ENCODE results near the gene AQP9.
"Not testable (repeated sequence)": the region's sequence is repeated elsewhere in the genome, so short reads cannot be mapped to it uniquely, and the experiment has no call there.

The AQP9 gene

DNA sequence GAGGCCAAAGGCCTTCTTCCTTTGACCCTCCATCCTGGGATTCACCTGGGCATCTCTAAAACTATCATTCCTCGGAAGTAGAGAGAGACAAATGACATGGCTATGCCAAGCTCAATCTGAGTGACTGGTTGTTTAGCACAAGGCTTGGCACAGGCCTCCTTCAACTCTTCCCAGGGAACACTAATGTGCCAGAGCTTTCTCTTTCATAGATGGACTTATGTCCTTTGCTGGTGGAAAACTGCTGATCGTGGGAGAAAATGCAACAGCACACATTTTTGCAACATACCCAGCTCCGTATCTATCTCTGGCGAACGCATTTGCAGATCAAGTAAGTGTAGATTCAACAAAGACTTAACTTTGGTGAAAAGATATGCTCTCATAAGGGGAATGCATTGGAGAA, 36.5 kb downstream of the AQP9 start:
- no peak for DNase-seq
- intact Hi-C loops (cut with DNase I) = no loop called here

DNA sequence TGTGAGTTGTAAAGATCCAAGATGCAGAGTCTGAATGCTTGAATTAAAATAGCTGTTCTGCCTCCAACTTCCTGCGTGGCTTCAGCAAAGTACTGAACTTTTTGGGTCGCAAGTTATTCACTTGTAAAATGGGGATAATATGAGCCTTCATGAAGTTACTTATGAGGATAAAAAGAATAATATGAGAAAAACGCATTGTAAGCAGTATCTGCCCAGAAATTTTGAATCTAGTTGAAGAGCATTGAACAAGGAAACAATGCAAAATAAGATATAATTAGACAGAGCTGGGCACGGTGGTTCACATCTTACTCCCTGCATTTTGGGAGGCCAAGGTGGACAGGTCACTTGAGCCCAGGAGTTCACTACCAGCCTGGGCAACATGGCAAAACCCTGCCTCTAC, 37.8 kb downstream of the AQP9 start:
- intact Hi-C loops (cut with DNase I) = no loop called here
- no peak for DNase-seq

DNA sequence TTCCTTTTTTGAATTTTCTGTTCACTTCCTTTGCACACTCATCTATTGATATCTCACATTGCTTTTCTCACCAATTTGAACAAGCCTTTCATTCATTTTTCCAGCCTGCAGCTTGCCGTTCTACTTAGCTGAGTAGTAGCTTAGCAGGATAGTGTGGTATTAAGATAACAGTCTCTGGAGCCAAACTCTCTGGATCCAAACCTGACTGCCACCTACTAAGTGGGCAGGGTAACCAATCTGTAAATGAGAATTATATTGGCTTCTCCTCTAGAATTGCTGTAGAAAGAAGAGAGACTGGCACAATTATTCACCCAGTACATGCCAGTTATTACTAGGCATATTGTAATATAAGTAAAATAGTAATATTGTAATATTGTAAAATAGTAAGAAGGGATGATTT, 40.5 kb downstream of the AQP9 start:
- intact Hi-C loops (cut with DNase I) = no loop called here
- no peak for DNase-seq

DNA sequence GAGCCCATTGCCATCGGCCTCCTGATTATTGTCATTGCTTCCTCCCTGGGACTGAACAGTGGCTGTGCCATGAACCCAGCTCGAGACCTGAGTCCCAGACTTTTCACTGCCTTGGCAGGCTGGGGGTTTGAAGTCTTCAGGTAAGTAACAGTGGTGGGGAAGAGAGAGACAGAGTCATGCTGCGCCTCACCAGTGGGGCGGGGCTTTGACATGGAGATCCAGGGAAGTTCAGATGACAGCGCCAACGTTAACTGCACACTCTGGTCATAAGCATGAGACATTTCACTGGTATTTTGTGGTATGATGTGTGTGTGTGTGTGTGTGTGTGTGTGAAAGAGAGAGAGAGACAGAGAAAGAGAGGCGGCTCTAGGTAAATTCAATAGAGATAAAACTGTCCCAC, 41.0 kb downstream of the AQP9 start:
- intact Hi-C loops (cut with DNase I) = no loop called here

DNA sequence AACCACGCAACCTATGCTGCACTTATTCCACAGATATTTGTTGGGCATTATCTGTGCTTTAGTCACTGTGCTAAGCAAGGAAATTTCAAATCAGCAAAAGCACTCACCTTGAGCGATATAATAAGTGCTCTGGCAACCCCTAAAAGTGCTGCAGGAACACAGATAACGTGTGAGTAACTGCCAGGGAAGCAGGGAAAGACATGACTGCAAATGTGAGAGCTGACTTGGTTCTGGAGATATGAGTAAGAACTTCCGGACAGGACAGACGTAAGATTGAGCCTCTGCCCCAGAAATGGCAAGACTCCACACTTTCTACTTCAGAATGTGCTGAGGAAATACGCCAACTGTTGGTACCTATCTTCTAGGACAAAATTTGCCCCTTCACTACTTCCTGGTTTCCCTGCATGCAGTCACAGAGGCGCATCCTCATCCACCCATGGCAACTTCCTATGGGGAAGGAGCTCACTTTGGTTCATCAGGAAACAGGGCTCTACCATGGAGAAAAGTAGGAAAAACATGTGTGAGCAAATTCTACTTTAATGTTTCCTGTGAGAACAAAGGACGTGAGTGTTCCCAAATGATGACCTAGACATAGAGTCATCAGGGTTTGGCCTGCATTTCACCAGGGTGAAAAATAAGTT, 41.7 kb downstream of the AQP9 start:
- DNase-seq = no peak
- intact Hi-C loops (cut with DNase I) = no loop called here

More for the DNA sequence above, 41.0 kb downstream of the AQP9 start:
- no peak for DNase-seq

DNA sequence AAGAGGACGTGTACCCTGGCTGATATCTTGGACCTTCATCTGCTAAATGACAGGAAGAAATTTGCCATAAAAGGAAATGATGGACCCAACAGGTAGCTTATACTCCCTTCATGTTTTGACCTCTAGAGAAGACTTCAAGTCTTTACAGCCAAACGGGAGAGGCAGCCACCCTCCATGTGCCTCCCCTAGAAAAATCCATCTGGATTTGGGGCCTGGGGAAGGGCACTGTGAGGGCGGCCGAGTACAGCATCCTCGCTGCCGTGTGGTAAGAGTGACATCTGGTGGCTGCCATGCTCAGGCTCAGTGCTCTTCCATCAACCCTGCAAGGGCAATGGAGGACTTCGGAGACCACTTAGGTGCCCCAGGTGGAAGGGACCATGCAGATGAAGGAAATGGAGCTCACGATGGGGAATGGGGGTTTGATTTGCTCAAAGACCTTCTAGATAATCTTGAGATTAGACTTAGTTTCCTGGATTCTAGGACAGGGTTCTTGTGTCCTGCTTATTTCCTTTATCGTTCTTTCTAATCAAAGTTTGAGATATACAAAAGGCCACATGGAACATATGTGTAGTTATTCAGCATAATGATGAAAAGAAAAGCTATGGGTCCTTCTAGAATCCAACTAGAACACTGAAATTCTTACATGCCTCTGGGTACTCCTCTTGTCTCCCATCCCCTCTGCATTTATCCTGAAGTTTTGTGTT, 44.4 kb downstream of the AQP9 start:
- intact Hi-C loops (cut with DNase I) = no loop called here
- DNase-seq = peak in 41 of 42 donors; percentile 34 to 81 (median 64)

DNA sequence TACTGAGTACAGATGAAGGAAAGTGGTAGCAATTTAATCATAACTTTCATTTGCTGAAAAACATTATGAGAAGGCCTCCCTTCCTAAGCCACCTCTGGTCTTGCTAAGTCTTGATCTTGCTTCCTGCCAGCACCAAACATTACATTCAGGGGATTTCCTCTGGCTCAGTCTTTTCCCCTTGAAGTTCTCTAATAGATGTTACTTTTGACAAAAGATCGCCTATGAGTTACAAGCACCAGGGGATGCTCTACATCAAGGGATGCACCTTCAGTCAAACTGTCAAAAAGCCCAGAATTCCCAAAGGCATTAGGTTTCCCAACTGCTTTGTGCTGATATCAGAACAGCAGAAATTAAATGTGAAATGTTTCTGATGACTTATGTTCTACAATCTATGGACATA, 47.3 kb downstream of the AQP9 start:
- intact Hi-C loops (cut with DNase I) = no loop called here
- DNase-seq = no peak

DNA sequence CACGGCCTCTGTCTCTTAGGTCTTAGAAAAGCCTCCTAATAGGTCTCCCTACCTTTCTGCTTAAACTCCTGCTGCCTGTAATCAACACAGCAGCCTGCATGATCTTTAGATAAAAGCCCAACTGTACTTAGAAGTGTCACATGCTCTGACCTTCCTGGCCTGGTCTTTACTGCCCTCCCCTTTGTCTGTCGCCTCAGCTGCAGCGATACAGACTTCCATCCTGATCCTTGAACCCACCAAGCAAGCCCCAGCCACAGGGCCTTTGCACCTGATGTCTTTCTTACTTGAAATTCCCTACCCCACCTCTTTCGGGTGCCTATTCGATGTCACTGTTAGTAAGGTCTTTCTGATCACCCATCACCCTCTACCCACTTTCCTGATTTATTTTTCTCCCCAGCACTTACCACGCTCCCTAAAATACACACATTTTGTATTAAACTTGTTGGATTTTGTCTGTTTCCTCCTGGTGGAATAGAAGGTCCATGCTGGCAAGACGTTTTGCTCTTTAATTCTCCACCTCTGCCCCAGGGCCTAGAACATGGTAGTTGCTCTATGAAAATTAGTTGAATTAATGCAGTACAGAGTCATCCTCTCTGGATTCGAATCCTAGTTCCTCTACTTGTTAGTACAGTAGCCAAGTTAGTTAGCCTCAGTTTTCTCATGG, 51.1 kb downstream of the AQP9 start:
- intact Hi-C loops (cut with DNase I) = no loop called here

DNA sequence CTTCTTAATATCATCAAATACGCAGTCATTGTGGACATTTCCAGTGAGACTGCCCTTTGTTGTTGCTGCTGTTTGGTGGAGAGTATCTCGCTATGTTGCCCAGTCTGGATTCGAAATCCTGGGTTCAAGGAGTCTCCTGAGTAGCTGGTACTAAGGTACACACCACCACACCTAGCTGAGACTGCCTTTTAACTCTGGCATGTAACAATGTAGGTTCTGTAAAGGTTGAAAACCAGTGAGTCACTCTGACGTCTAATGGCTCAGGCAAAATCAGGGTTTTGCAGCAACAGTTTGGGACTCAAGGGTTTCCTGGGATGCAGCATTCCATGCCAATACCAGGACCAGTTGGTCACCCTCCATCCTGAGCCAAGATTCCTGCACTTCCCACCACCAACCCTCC, 52.2 kb downstream of the AQP9 start:
- no peak for DNase-seq
- intact Hi-C loops (cut with DNase I) = no loop called here

More for the DNA sequence above, 51.1 kb downstream of the AQP9 start:
- no peak for DNase-seq

DNA sequence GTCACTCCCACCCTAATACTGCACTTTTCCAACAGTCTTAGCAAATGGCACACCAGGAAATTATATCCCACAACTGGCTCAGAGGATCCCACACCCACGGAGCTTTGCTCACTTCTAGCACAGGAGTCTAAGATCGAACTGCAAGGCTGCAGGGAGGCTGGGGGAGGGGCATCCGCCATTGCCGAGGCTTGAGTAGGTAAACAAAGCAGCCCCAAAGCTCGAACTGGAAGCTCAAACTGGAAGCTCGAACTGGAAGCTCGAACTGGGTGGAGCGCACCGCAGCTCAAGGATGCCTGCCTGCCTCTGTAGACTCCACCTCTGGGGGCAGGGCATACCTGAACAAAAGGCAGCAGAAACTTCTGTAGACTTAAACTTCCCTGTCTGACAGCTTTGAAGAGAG, 55.5 kb downstream of the AQP9 start:
- DNase-seq = not testable (repeated sequence)

DNA sequence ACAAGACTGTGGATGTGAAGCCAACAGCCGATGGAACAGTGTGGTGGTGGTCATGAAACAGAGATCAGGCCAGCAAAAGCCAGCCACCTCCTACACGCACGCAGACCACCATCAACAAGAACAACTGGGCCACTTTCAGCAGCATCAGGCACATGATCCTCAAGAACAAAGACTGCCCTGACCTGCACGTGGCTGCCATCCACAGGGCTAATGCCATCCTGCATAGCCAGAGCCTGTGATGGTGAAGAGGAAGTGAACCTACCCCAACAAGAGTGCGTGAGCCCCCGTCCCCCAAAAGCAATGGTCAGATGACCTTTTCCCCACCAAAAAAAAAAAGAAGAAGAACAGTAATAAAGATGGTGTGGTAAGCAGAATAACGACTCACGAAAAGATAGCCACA, 62.6 kb downstream of the AQP9 start:
- intact Hi-C loops (cut with DNase I) = no loop called here
- no peak for DNase-seq

More for the DNA sequence above, 55.5 kb downstream of the AQP9 start:
- intact Hi-C loops (cut with DNase I) = not testable (repeated sequence)

DNA sequence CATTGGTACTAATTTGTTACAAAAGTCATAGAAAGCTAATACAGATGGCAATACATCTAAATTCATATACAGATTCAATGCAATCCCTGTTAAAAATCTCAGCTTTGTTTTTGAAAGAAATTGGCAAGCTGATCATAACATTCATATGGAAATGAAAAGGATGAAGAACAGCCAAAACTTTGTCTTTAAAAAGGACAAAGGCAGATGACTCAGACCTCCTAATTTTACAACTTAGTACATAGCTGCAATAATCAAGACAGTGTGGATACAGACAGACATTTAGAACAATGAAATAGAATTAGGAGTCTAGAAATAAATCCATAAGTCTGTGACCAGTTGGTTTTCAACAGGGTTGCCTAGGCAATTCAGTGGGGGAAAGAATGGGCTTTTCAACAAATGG, 63.3 kb downstream of the AQP9 start:
- intact Hi-C loops (cut with DNase I) = no loop called here
- DNase-seq = no peak

DNA sequence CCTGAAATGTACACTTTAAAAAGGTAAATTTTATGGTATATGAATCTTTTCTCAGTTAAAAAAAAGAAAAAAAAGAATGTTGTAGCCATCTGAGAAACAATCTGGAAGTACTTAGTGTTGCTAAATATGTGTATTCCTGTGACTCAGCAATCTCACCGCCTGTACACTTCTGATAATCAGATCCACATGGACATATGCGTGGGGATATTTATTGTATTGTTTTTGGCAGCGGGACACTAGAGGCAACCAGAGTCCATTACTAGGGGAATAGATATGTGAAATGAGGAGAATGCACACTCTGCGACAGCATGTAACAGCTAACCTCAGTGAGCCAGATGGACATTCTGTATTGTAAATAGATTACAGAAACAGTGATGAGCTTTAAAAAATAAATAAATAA, 65.4 kb downstream of the AQP9 start:
- intact Hi-C loops (cut with DNase I) = no loop called here
- no peak for DNase-seq

DNA sequence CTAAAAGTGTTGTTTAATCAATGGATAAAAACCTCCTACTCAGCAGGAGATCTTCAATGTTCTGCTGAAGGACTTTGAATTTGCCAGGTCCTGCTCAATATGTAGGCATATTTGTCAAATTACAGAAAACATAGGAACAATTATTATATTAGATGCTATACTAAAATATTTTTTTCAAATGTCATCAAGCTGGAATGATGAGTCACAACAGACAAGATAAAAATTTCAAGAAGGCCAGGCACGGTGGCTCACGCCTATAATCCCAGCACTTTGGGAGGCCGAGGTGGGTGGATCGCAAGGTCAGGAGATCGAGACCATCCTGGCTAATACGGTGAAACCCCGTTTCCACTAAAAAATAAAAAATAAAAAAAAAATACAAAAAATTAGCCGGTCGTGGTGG, 68.0 kb downstream of the AQP9 start:
- no peak for DNase-seq
- intact Hi-C loops (cut with DNase I) = no loop called here

DNA sequence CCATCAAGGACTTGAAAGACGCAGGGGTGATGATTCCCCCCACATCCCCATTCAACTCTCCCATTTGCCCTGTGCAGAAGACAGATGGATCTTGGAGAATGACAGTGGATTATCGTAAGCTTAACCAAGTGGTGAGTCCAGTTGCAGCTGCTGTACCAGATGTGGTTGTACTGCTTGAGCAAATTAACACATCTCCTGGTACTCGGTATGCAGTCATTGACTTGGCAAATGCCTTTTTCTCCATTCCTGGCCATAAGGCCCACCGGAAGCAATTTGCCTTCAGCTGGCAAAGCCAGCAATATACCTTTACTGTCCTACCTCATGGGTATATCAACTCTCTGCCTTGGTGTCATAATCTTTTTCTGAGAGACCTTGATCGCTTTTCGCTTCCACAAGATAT, 70.0 kb downstream of the AQP9 start:
- intact Hi-C loops (cut with DNase I); DNase-seq: not testable (repeated sequence)

DNA sequence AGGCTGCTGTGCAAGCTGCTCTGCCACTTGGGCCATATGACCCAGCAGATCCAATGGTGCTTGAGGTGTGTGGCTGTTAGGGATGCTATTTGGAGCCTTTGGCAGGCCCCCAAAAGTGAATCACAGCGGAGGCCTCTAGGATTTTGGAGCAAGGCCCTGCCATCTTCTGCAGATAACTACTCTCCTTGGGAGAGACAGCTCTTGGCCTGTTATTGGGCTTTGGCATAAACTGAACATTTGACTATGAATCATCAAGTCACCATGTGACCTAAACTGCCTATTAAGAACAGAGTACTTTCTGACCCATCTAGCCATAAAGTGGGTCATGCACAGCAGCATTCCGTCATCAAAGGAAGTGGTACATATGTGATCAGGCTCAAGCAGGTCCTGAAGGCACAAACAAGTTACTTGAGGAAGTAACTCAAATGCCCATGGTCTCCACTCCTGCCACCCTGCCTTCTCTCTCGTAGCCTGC, 70.9 kb downstream of the AQP9 start:
- intact Hi-C loops (cut with DNase I); DNase-seq: not testable (repeated sequence)

DNA sequence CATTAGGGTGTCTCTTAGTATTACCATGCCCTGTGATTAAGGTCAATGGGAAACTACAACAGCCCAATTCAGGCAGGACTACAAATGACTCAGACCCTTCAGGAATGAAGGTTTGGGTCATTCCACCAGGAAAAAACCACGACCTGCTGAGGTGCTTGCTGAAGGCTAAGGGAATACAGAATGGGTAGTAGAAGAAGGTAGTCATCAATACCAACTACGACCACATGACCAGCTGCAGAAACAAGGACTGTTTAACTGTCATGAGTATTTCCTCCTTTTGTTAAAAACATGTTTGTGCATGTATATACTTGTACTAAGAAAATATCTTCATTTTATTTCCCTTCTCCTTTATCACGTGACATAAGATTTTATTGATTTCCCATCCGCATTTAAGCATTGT, 71.8 kb downstream of the AQP9 start:
- DNase-seq; intact Hi-C loops (cut with DNase I): not testable (repeated sequence)

DNA sequence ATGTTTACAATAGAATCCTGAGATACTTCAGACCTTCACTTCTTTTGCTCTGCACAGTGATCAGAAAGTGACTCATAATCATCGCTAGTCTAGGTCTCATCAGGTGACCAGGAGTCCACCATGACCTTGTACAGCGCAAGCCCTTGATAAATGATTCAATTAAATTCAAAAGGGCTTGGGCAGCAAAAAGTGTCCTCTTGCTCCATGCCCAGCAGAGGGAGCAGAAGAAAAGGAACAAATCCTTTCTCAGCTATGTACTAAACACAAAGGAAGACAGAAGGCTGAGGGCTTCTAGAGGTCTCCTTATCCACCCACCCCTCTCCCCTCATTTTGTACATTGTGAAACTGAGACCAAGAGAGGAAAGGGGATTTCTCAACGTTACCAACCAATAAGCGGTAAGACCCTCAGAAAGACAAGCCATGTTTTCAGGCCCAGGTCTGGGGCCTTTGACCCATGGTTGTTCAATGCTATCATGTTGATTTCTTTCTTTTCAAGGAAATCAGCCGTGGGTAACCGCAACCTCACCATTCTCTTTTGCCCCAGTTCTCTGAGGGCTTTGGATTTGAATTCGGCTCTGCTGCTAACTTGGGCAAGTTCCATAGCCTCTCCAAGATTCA, 74.8 kb downstream of the AQP9 start:
- peak in 11 of 42 donors; percentile 18 to 63 (median 36) for DNase-seq

DNA sequence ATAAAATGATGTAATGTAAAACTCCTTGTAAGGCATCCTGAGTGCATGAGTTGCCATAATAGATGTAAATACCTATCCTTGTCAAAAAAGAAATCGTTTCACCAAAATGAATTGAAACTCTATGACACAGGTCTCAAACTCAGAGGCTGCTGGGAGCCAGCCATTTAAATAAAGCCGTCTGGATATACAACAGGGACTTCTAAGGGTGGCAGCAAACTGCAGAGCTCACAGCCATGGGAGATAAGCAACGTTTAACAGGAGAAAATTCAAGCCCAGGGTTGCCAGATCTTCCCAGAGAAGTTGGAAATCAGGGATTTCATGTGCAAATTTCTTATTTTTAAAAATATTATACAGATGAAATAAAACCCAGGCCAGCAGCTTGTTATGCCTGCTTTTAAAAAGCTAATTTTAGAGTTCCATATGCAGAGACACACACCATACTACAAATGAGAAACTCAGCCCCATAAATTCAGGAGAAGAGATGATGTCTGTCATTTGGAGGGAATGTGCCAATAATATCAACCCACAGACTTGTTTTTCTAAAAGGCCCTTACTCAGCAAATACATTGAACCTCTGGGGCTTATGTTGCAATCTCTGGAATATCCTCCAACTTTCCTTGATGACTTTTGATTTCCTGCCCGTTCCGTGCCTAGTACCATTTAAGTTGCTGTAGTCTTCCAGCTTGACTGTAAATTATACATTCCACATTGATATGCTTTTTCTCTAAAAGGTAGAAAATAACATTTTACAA, 75.6 kb downstream of the AQP9 start:
- intact Hi-C loops (cut with DNase I) = no loop called here
- DNase-seq = no peak

More for the DNA sequence above, 74.8 kb downstream of the AQP9 start:
- intact Hi-C loops (cut with DNase I) = no loop called here

Measured in head of caudate nucleus (tissue), 42 donors.